ENCODE results near the gene FKBP5. TPM values are rescaled to one million over a fixed set of nuclear protein-coding genes. Genes with fewer than 3 reads are reported as not detected.

The FKBP5 gene
- total RNA-seq, 1 experiment from 2014 or later: 12.4 TPM

DNA sequence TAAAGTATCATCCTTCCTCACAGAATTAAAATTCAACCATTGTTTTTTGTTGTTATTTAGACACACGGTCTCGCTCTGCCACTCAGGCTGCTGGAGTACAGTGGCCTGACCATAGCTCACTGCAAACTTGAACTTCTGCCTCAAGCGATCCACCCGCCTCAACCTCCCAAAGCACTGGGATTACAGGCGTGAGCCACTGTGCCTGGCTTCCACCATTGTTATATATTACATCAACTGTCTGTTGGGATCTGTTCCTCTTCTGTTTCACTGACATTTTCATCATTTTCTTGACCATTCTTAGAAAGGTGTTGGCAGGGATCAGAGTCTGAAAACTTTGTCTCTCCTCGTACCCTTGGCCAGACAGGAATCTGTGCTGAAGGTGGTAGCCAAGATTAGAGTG, 154.7 kb downstream of the FKBP5 start:
- H3K27me3 ChIP-seq (ENCODE audit: low read length): no peaks in the 10 kb centered on the region
- H3K4me2 ChIP-seq (ENCODE audit: low read length): no peak overlapping the region
- no peaks in the 10 kb centered on the region for H4K20me1 ChIP-seq (ENCODE audit: low read length)
- H2AFZ ChIP-seq (ENCODE audit: low read length): no peak overlapping the region
- intact Hi-C loops (cut with micrococcal nuclease): no loop called here
- ChIA-PET POLR2A (ENCODE audit: unreplicated experiment) (no interaction called here), CTCF (no interaction called here)
- H3K4me1 ChIP-seq (ENCODE audit: insufficient read depth, low read length): no peaks in the 10 kb centered on the region
- no TSS peak for BruUV-seq (replicated peaks)
- DNase-seq (no peak), ATAC-seq (no peak)
- H3K36me3 ChIP-seq (ENCODE audit: low read depth, low read length): no peaks in the 10 kb centered on the region
- H3K79me2 ChIP-seq (ENCODE audit: low read length): no peaks in the 10 kb centered on the region
- no peaks in the 10 kb centered on the region for H3F3A ChIP-seq (ENCODE audit: low read length, unreplicated experiment)
- H3K27ac ChIP-seq (ENCODE audit: low read length): no peak overlapping the region
- no peak overlapping the region for H3K4me3 ChIP-seq (ENCODE audit: low read length)
- TF ChIP-seq EZH2phosphoT487 (IDR thresholded peaks at IDR 0.05; ENCODE audit: borderline replicate concordance, low read length) (no peak), EZH2 (IDR thresholded peaks at IDR 0.05; ENCODE audit: low read length, unreplicated experiment) (no peak), CTCF (conservative IDR thresholded peaks at IDR 0.05; ENCODE audit: low read depth, low read length) (no peak)
- H3K9me2 ChIP-seq (replicated peaks; ENCODE audit: low read length): no peaks in the 10 kb centered on the region
- H3K9me3 ChIP-seq (ENCODE audit: low read length): no peaks in the 10 kb centered on the region
- H3K9ac ChIP-seq (ENCODE audit: low read length): no peak overlapping the region

DNA sequence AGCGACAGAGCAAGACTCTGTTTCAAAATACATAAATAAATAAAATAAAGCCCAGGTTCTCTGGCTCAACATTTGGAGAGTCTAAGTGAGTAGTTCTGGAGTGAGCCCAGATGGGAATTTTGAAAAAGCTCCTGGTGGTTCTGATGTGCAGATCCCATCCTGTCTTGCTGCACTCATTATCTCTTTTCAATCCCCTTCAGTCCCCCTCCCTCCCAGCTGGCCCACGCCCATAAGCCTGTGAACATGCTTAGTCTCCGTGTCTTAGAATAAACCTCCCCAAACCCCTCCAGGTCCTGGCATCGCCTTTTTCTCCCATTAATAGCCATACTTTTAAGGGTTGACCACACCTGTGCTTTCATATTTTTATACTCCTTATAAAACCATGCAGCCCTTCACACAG, 156.6 kb downstream of the FKBP5 start:
- Histone ChIP-seq H3K9ac (ENCODE audit: low read length) (no peak overlapping the region), H3K9me3 (ENCODE audit: low read length) (no peaks in the 10 kb centered on the region), H3K36me3 (ENCODE audit: low read depth, low read length) (no peaks in the 10 kb centered on the region), H4K20me1 (ENCODE audit: low read length) (no peaks in the 10 kb centered on the region), H3K4me1 (ENCODE audit: insufficient read depth, low read length) (no peaks in the 10 kb centered on the region), H3K4me2 (ENCODE audit: low read length) (no peak overlapping the region), H3K79me2 (ENCODE audit: low read length) (no peaks in the 10 kb centered on the region), H2AFZ (ENCODE audit: low read length) (no peak overlapping the region), H3K4me3 (ENCODE audit: low read length) (no peak overlapping the region), H3K27ac (ENCODE audit: low read length) (no peak overlapping the region), H3K9me2 (replicated peaks; ENCODE audit: low read length) (no peaks in the 10 kb centered on the region), H3F3A (ENCODE audit: low read length, unreplicated experiment) (no peaks in the 10 kb centered on the region), H3K27me3 (ENCODE audit: low read length) (no peaks in the 10 kb centered on the region)
- ChIA-PET CTCF (no interaction called here), POLR2A (ENCODE audit: unreplicated experiment) (no interaction called here)
- intact Hi-C loops (cut with micrococcal nuclease): no loop called here
- no peak for ATAC-seq
- no peak for TF ChIP-seq EZH2 (IDR thresholded peaks at IDR 0.05; ENCODE audit: low read length, unreplicated experiment)
- no peak for TF ChIP-seq EZH2phosphoT487 (IDR thresholded peaks at IDR 0.05; ENCODE audit: borderline replicate concordance, low read length)
- no peak for DNase-seq
- no TSS peak for BruUV-seq (replicated peaks)

- CTCF ChIA-PET: interaction anchor here (0.6 to 0.9 kb wide), 2 partner anchors 28 to 248 kb away, joined by 3 to 7 read pairs; no protein-coding TSS in a partner anchor
- Histone ChIP-seq H3K9me2 (replicated peaks; ENCODE audit: low read length) (no peaks in the 10 kb centered on the region), H3K4me2 (ENCODE audit: low read length) (no peak overlapping the region), H3K9me3 (ENCODE audit: low read length) (no peaks in the 10 kb centered on the region), H3F3A (ENCODE audit: low read length, unreplicated experiment) (no peaks in the 10 kb centered on the region), H2AFZ (ENCODE audit: low read length) (no peak overlapping the region), H3K36me3 (ENCODE audit: low read depth, low read length) (no peaks in the 10 kb centered on the region), H3K27ac (ENCODE audit: low read length) (no peak overlapping the region), H3K9ac (ENCODE audit: low read length) (no peak overlapping the region), H4K20me1 (ENCODE audit: low read length) (no peaks in the 10 kb centered on the region), H3K79me2 (ENCODE audit: low read length) (no peaks in the 10 kb centered on the region), H3K4me1 (ENCODE audit: insufficient read depth, low read length) (no peaks in the 10 kb centered on the region), H3K27me3 (ENCODE audit: low read length) (no peaks in the 10 kb centered on the region), H3K4me3 (ENCODE audit: low read length) (no peak overlapping the region)
- POLR2A ChIA-PET (ENCODE audit: unreplicated experiment): no interaction called here
- ATAC-seq (no peak), DNase-seq (no peak)
- intact Hi-C loops (cut with micrococcal nuclease): loop anchor here (5.0 to 10.0 kb wide), 2 partner anchors 90 to 163 kb away; partner anchors contain the start of gene FKBP5
- no peak for TF ChIP-seq EZH2phosphoT487 (IDR thresholded peaks at IDR 0.05; ENCODE audit: borderline replicate concordance, low read length)
- TF ChIP-seq CTCF (conservative IDR thresholded peaks at IDR 0.05; ENCODE audit: low read depth, low read length): no peak
- TF ChIP-seq EZH2 (IDR thresholded peaks at IDR 0.05; ENCODE audit: low read length, unreplicated experiment): no peak
- no TSS peak for BruUV-seq (replicated peaks)
Measured at GRCh38 chr6:35524380-35525020, 164.2 kb downstream of the FKBP5 start.

Small RNAs within 50 kb of the gene (microRNA-seq; reads per million reads assigned to microRNA genes)
- not detected for gene MIR5690 (ENCODE audit: unreplicated experiment)

Other genes starting within 250 kb of the FKBP5 start
- 13.8 and 18.6 TPM in 2 replicates for gene FANCE, start 236.6 kb downstream of the FKBP5 start, total RNA-seq (2014; rRNA removed)
- gene RPL10A, start 220.5 kb downstream of the FKBP5 start, total RNA-seq (2014; rRNA removed): 1,114 and 1,509 TPM in 2 replicates
- gene TEAD3, start 191.8 kb downstream of the FKBP5 start, total RNA-seq (2014; rRNA removed): 9.2 and 15.4 TPM in 2 replicates
- gene TULP1, start 176.0 kb downstream of the FKBP5 start, total RNA-seq (2014; rRNA removed): not detected in 2 replicates
- gene ARMC12, start 48.1 kb upstream of the FKBP5 start, total RNA-seq (2014; rRNA removed): 0.75 TPM in 1 of 2 replicates, not detected in the other
- gene CLPSL2, start 87.7 kb upstream of the FKBP5 start, total RNA-seq (2014; rRNA removed): not detected in 2 replicates
- gene CLPSL1, start 92.1 kb upstream of the FKBP5 start, total RNA-seq (2014; rRNA removed): not detected in 2 replicates
- not detected in 2 replicates for gene CLPS, start 108.4 kb upstream of the FKBP5 start, total RNA-seq (2014; rRNA removed)
- gene LHFPL5, start 116.4 kb upstream of the FKBP5 start, total RNA-seq (2014; rRNA removed): not detected in 2 replicates
- 95.2 and 100 TPM in 2 replicates for gene SRPK1, start 232.2 kb upstream of the FKBP5 start, total RNA-seq (2014; rRNA removed)

Data from PC-3 (cell line).